Measurements from ENCODE around the gene DNAAF6.

DNAAF6 gene

GRCh38 chrX:107290019-107290418 is 83.6 kb downstream of the DNAAF6 start:
- DNase-seq (ENCODE audit: extremely low read depth in 1 of 2, low read depth in 1 of 2), result no peak

GRCh38 chrX:107293056-107293455 is 86.6 kb downstream of the DNAAF6 start:
- DNase-seq (ENCODE audit: extremely low read depth in 1 of 2, low read depth in 1 of 2), result no peak

Measured in activated CD8-positive, alpha-beta memory T cell treated with anti-CD3 and anti-CD28 coated beads for 1 hour (primary cell).